ENCODE results near the gene SMIM44.

Gene SMIM44

GRCh38 chr19:3434630-3435553 is 48.3 kb downstream of the SMIM44 start:
- DNase-seq (ENCODE audit: low spot score): peak; percentile 90

DNA sequence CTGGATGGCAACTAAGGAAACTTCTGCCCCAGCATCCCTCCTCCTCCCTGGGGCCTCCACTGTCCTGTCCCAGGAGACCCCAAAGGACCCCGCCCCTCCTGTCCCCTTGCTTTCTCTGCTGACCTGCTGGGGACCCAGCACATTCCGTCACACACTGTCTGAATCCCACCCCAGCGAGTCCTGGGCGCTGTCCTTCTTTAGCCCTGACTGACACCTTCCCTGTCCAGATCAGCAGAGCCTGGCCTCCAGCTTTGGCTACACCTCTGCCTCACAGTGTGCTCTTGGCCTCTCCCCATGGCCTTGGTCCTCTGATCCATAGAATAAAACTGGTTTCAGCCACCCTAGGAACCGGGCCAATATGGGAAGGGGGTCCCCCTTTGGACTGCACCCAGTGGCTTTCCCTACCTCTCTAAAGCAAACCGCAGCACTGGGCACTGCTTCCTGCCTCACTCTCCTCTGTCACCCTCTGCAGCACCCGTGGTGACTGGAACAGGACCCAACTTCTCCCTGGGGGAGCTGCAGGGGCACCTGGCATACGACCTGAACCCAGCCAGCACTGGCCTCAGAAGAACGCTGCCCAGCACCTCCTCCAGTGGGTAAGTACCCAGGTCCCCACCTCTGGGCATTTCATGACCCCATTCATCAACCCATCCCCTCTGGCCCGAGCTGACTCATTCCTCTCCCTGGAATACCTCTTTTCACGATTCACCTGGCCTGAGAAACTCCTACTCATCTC is 49.3 kb downstream of the SMIM44 start:
- no peak for DNase-seq (ENCODE audit: low spot score)

DNA sequence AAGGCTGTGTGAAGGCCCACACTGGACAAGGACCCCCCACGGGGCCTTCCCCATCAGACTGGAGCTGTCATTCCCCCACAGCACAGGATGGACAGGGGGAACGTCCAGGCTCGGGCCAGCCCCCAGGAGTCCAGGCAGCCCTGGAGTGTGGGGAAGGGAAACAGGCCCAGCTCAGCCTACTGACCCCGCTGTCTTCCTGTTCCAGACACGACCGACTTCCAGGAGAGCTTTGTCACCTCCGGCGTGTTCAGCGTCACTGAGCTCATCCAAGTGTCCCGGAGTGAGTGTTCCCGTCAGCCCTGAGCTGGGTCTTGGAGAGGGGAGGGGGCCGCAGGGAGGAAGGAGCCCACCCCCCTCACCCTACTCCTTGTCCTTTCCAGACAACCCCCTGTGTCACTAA is 49.9 kb downstream of the SMIM44 start:
- DNase-seq (ENCODE audit: low spot score): no peak

Measured in globus pallidus (tissue), 1 donor.